ENCODE data around the gene MED14. TPM values are rescaled to one million over a fixed set of nuclear protein-coding genes. Genes with fewer than 3 reads are reported as not detected.

Gene MED14
- total RNA-seq, 1 experiment from 2014 or later: 136 TPM

GRCh38 chrX:40720792-40721191 lies 14.6 kb downstream of the MED14 start:
- no peak for DNase-seq
- no peak overlapping the region for H2BK20ac ChIP-seq (ENCODE audit: low read depth, low read length, poor library complexity, severe bottlenecking)
- H2AK5ac ChIP-seq (ENCODE audit: insufficient read length, low read length): no peak overlapping the region
- H3K4me1 Mint-ChIP-seq: peaks cover 13 to 29% of the 10 kb centered on the region in 2 experiments
- H2BK15ac ChIP-seq (ENCODE audit: low read depth, low read length): no peak overlapping the region
- H4K5ac ChIP-seq (ENCODE audit: insufficient read length, low read depth, low read length): no peak overlapping the region
- no peak overlapping the region for H3K4me3 Mint-ChIP-seq
- no peak overlapping the region for H3K23ac ChIP-seq (ENCODE audit: insufficient read length, low read depth, low read length)
- H4K20me1 ChIP-seq (ENCODE audit: control insufficient read depth, insufficient read depth, insufficient read length): no peaks in the 10 kb centered on the region
- H3K9me3 ChIP-seq (ENCODE audit: control insufficient read depth, low read depth, low read length): no peaks in the 10 kb centered on the region
- peaks cover 16% of the 10 kb centered on the region; the same call in 1 of the 2 replicates for H3K79me2 ChIP-seq (ENCODE audit: insufficient read depth, low read length)
- H3K9me3 Mint-ChIP-seq: peaks cover 54 to 55% of the 10 kb centered on the region in 2 experiments
- no peaks in the 10 kb centered on the region for H3K23me2 ChIP-seq (ENCODE audit: insufficient read length, low read depth, low read length, poor library complexity, severe bottlenecking)
- H3K36me3 Mint-ChIP-seq (ENCODE audit: insufficient read depth in 1 of 3, low read depth in 3 of 3): peaks cover 38 to 82% (median 77%) of the 10 kb centered on the region in 3 experiments
- H3T11ph ChIP-seq (ENCODE audit: low read length): no peak overlapping the region
- no peaks in the 10 kb centered on the region for H3K27me3 Mint-ChIP-seq (ENCODE audit: low read depth)
- no peaks in the 10 kb centered on the region for H3K27me3 ChIP-seq (ENCODE audit: insufficient read depth, low read length)
- no peak overlapping the region for H4K91ac ChIP-seq (ENCODE audit: insufficient read length, low read depth, low read length)
- no peak overlapping the region for H3K56ac ChIP-seq (ENCODE audit: insufficient read length, low read depth, low read length)
- WGBS (ENCODE audit: extremely low coverage, insufficient read length, low lambda C conversion rate): no CpG with 5 or more reads among the region's 8 CpGs
- no peak overlapping the region for H2AFZ ChIP-seq (ENCODE audit: low read length)
- no peak overlapping the region for H3K4me2 ChIP-seq (ENCODE audit: insufficient read depth, insufficient read length, low read length)
- no peak overlapping the region for H3K18ac ChIP-seq (ENCODE audit: insufficient read length, low read depth, low read length)
- H3K14ac ChIP-seq (ENCODE audit: insufficient read depth, low read length): no peak overlapping the region
- H2BK120ac ChIP-seq (ENCODE audit: low read depth, low read length, poor library complexity, severe bottlenecking): no peak overlapping the region
- H3K27ac Mint-ChIP-seq: peak overlapping the region in 2 of 3 experiments; percentile 54 to 71; a peak in 2 of 7 replicates
- H2BK5ac ChIP-seq (ENCODE audit: insufficient read length, low read length): no peak overlapping the region
- H3K4me1 ChIP-seq (ENCODE audit: insufficient read depth, low read length): no peaks in the 10 kb centered on the region
- no peak overlapping the region for H3K4ac ChIP-seq (ENCODE audit: low read depth, low read length)
- H2BK12ac ChIP-seq (ENCODE audit: insufficient read length, low read depth, low read length): no peak overlapping the region
- H3K27ac ChIP-seq (ENCODE audit: insufficient read length, low read depth, low read length): no peak overlapping the region
- no peak overlapping the region for H4K8ac ChIP-seq (replicated peaks; ENCODE audit: insufficient read length, low read depth, low read length)
- no peak for TF ChIP-seq CTCF (conservative IDR thresholded peaks at IDR 0.05)
- H3K79me1 ChIP-seq (ENCODE audit: insufficient read depth, low read depth, low read length, poor library complexity, severe bottlenecking): no peaks in the 10 kb centered on the region
- no peak overlapping the region for H3K9ac ChIP-seq (ENCODE audit: extremely low read depth, insufficient read length, low read length)

Data from H9 (cell line).